Thoracic aorta (tissue), 2 donors: ENCODE results near the gene ACO2. TPM values are rescaled to one million over a fixed set of nuclear protein-coding genes. Genes with fewer than 3 reads are reported as not detected.
"Not testable (repeated sequence)": the region's sequence is repeated elsewhere in the genome, so short reads cannot be mapped to it uniquely, and the experiment has no call there.

Experiments
- ATAC-seq: fragments of 150-250 bp; one replicate; pipeline ENCODE4 v1.8.0; 2017; ENCODE audit warnings: low read depth; ENCODE audit not compliant: insufficient number of reproducible peaks, low FRiP score
- DNase-seq: peaks from one replicate; pipeline ENCODE4 v3.0.0-alpha.2; 2020; ENCODE audit warnings: low spot score
- H3K27ac ChIP-seq, 2 donors: fragments of 200-600 bp; sonication (generic); 1 replicate in 1 of 2; 2 replicates in 1 of 2; pipeline ENCODE4 v1.5.1; 2016; ENCODE audit warnings: mild to moderate bottlenecking in 2 of 2, moderate library complexity in 2 of 2
- H3K27me3 ChIP-seq: fragments of 200-600 bp; sonication (generic); replicated peaks from 2 replicates; pipeline ENCODE4 v1.6.0; 2016; ENCODE audit warnings: mild to moderate bottlenecking; ENCODE audit not compliant: insufficient read depth
- H3K36me3 ChIP-seq: fragments of 200-600 bp; sonication (generic); one replicate; pipeline ENCODE4 v1.5.1; 2016
- H3K4me1 ChIP-seq, 2 donors: fragments of 200-600 bp; sonication (generic); 1 replicate in 1 of 2; 2 replicates in 1 of 2; pipeline versions ENCODE4 v1.5.1 to v1.6.0; 2016; ENCODE audit warnings: low read depth in 2 of 2, mild to moderate bottlenecking in 1 of 2; ENCODE audit not compliant: control insufficient read depth in 1 of 2
- H3K4me3 ChIP-seq: fragments of 200-600 bp; sonication (generic); 2 replicates; pipeline ENCODE4 v1.5.1; 2016; ENCODE audit warnings: mild to moderate bottlenecking
- H3K9me3 ChIP-seq: fragments of 200-600 bp; sonication (generic); 2 replicates; pipeline ENCODE4 v1.5.1; 2016
- total RNA-seq, 2 donors: library from RNA; depleted of rRNA; stranded (reverse); fragments of >200 nt; gene quantifications; one replicate each; pipeline versions ENCODE4 v1.1.0 to v1.2.3, GENCODE V29; 2016
- TF ChIP-seq, protein P1 (sequence below): fragments of 200-600 bp; sonication (generic); IDR thresholded peaks from one replicate; pipeline ENCODE4 v1.5.1; 2019; ENCODE audit warnings: antibody characterized with exemption

ACO2 gene
- total RNA-seq, 2 donors from 2014 or later: 52.1 to 57.8 TPM

DNA sequence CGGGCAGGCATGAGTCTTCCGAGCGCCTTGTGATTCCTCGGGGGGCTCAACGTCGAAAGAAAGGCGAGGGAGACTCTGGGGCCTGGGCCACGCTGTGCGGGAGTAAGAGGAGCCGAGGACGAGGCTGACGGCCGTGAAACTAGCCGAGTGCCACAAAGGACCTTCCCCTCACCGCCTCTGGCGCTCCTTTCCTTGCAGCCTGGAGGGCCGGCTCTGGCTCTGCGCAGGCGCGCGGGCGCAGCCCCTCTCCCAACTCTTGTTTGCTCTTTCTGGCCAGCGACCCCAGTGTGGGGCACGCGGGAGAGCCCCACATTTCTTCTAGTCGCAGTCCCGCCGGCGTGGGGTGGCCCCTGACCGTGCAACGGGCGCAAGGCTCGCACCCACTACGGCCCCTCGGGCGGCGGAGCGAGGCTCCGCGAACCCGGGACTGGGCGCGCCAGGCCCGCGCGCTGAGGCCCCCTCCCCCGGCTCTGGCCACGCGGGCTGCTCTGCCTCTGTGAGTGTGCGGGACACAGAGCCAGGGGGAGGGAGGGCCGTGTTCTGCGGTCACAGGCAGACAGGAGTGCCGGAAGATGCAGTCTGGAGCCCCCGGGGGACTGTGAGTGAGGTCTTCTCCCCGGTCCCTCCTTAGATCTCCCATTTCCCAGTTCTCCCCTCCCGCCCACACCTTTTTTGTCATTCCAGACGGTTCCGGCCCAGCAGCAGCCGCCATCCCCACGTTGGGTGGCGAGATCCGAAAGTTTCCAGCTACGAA, 21.3 kb upstream of the ACO2 start:
- Histone ChIP-seq H3K36me3 (peaks cover 7% of the 10 kb centered on the region), H3K9me3 (no peaks in the 10 kb centered on the region), H3K4me1 (peaks cover 12 to 23% of the 10 kb centered on the region in 2 donors), H3K4me3 (peak overlapping the region; percentile 91), H3K27ac (peak overlapping the region; percentile 94 to 99), H3K27me3 (no peaks in the 10 kb centered on the region)
- TF ChIP-seq, protein P1, sequence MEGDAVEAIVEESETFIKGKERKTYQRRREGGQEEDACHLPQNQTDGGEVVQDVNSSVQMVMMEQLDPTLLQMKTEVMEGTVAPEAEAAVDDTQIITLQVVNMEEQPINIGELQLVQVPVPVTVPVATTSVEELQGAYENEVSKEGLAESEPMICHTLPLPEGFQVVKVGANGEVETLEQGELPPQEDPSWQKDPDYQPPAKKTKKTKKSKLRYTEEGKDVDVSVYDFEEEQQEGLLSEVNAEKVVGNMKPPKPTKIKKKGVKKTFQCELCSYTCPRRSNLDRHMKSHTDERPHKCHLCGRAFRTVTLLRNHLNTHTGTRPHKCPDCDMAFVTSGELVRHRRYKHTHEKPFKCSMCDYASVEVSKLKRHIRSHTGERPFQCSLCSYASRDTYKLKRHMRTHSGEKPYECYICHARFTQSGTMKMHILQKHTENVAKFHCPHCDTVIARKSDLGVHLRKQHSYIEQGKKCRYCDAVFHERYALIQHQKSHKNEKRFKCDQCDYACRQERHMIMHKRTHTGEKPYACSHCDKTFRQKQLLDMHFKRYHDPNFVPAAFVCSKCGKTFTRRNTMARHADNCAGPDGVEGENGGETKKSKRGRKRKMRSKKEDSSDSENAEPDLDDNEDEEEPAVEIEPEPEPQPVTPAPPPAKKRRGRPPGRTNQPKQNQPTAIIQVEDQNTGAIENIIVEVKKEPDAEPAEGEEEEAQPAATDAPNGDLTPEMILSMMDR: no peak
- ATAC-seq (no peak), DNase-seq (no peak)

DNA sequence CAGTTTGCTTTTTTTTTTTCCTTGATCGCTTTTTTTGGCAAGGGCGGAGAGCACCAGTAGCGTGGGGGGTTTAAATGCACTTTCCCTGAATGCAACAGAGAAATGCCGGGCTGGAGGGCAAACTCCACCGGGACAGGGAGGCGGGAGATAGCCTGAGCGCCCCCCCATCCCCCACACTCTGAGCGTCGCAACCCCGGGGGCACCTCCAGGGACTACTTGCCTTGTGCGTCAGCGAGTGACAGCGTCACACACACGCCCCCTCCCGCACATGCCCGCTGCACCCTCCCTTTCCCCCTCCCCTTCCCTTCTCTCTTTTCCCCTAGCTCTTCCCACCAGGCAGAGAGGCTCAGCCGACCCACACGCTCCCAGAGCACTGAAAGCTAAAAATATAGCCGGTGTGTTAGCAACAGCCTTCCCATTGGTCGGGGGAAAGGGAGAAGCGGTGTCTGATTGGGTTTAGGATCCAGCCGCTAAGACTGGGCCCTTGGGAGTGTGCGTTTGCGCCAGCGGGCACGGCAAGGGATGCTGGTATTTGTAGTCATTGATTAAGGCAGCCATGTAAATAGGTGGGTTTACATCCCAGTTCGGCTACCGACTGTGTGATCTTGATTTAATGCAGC, 20.6 kb upstream of the ACO2 start:
- H3K27me3 ChIP-seq: no peaks in the 10 kb centered on the region
- TF ChIP-seq, protein P1: no peak
- ATAC-seq: peak; percentile 95
- H3K9me3 ChIP-seq: no peaks in the 10 kb centered on the region
- H3K4me1 ChIP-seq: peaks cover 5 to 16% of the 10 kb centered on the region in 2 donors
- peak overlapping the region; percentile 94 to 99 for H3K27ac ChIP-seq
- peak; percentile 90 for DNase-seq
- peaks cover under 1% of the 10 kb centered on the region for H3K36me3 ChIP-seq
- peak overlapping the region; percentile 91 for H3K4me3 ChIP-seq

- Histone ChIP-seq H3K27ac (no peak overlapping the region), H3K9me3 (no peaks in the 10 kb centered on the region), H3K4me1 (no peaks in the 10 kb centered on the region), H3K36me3 (peaks cover 42% of the 10 kb centered on the region), H3K27me3 (no peaks in the 10 kb centered on the region), H3K4me3 (no peak overlapping the region)
- TF ChIP-seq, protein P1: no peak
- DNase-seq (no peak), ATAC-seq (no peak)
Measured at GRCh38 chr22:41458161-41458728, 10.7 kb upstream of the ACO2 start.

DNA sequence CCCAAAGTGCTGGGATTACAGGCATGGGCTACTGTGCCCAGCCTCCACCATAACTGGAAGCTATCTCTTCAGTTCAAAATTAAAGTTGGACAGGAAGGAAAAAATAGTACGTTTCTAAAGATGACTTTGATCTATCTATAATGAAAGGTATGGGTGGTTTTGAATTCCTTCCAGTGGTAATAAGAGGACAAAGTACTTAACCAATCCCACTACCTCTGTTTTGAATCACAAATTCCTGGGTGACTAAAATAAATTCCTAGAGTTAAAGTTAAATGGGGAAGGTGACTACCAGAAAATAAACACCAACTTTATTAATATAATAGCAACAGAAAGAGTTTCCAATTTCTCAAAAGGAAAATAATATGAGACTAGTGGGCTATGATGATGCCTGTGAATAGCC, 9.5 kb upstream of the ACO2 start:
- peaks cover 51% of the 10 kb centered on the region for H3K36me3 ChIP-seq
- no peak for ATAC-seq
- no peak overlapping the region for H3K27ac ChIP-seq
- H3K4me3 ChIP-seq: no peak overlapping the region
- no peaks in the 10 kb centered on the region for H3K27me3 ChIP-seq
- no peak for DNase-seq
- H3K9me3 ChIP-seq: no peaks in the 10 kb centered on the region
- H3K4me1 ChIP-seq: no peaks in the 10 kb centered on the region
- TF ChIP-seq, protein P1: no peak

- not testable (repeated sequence) for DNase-seq, H3K27ac ChIP-seq, H3K4me1 ChIP-seq, H3K27me3 ChIP-seq, H3K4me3 ChIP-seq, H3K9me3 ChIP-seq, ATAC-seq
- H3K36me3 ChIP-seq: peaks cover 56% of the 10 kb centered on the region
Measured at GRCh38 chr22:41460071-41460470, 8.8 kb upstream of the ACO2 start.
